ENCODE measurements around the gene VOPP1.
"Not testable (repeated sequence)": the region's sequence is repeated elsewhere in the genome, so short reads cannot be mapped to it uniquely, and the experiment has no call there.

Gene VOPP1

GRCh38 chr7:55572378-55573233 is at the start of gene VOPP1:
VOPP1 (minus strand) TSS chr7:55572502; CDS start chr7:55572324, 178 bp downstream.
- FAIRE-seq: no peak

DNA sequence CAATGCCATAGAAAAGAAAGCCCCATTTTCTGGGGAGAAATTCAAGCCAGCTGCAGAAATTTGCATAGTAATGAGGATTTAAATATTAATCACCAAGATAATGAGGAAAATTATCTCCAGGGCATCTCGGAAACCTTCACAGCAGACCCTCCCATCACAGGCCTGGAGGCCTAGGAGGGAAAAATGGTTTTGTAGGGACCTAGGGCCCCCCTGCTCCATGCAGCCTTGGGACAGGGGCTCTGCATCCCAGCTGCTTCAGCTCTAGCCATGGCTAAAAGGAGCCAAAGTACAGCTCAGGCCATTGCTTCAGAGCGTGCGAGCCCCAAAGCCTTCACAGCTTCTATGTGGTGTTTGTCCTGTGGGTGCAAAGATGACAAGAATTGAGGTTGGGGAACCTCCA is 46.6 kb upstream of the VOPP1 start:
- FAIRE-seq: no peak

DNA sequence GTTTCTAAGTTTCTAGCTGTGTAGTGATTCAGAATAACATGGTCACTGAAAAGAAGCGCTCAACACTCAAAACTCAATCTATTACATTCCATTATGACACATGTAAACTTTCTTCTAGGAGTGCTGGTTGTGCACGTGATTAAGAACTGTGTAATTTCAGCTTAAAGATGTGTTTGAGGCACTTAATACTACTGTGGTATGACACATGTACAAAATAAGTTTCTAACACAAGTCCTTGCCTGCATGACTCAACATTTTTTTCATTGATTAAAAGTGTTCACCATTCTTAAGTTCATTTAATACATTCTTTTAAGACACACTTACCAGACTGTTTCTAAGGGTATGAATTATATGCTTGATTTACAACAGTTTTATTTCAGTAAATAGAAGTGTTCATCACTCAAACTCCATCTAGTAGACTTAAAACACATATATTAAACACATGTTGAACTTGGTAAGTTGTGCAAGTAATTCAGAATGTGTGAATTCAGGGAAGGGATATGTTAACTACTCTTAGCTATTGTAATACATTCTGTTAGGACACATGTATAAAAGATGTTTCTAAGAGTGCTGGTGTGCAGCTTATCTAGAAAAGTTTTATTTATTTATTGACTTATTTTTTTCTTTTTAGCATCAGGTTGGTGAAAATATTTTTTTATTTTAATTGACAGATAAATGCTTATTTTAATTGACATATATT is 42.2 kb upstream of the VOPP1 start:
- FAIRE-seq: peak; percentile 80

DNA sequence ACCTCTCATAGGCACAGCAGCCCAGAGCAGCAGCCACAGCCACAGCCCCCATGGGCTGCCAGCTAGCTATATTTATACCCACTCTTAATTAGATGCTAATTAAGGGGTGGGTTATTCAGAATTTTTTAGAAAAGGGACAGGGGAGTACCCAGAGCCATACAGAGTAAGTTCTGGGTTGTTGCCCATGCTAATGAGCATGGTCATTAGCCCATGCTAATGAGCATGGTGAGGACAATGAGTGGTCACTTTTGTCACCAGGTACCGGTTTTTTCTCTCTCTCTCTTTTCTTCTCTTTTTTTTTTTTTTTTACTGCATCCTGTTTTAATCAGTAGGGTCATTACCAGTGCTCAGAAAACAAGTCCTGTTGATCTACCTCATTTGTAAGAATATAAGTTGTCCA is 37.4 kb upstream of the VOPP1 start:
- FAIRE-seq: not testable (repeated sequence)

DNA sequence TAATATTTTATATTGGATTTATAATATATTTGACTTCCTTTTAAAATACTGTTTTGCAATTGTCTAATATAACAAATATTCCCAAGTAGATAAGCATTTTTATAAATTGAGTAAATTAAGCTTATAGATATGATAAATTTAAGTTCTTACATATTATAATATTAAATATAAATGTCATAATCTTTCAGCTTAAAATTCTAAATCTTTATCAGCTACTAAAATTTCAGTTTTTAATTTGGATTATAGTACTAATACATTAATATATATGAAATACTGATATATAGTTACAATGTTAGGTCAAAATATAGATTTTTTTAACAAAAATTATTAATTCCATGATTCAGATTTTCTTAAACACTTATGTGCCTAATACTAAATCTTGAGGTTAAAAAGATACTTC is 33.4 kb upstream of the VOPP1 start:
- peak; percentile 92 for FAIRE-seq

DNA sequence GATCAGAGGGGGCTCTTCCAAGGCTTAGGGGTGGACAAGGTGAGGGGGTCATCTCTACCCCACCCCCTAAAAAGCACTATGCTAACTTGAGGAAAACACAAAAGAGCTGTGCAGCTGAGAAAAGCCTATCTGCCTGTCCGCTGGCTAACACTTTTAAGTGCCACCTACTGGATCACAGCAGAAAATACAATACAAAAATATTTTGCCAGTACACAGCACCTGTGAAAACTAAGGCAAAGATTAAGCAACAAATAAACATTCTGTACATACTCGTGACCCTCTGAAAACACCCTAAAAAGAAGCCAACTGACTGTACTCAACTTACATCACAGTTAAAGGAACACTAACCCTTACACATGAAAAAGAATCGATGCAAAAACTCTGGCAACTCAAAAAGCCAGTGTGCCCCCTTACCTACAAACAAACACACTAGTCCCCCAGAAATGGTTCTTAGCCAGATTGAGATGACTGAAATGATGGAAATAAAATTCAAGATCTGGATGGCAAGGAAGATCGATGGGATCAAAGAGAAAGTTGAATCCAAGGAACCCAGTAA is 25.7 kb upstream of the VOPP1 start:
- peak; percentile 33 for FAIRE-seq

DNA sequence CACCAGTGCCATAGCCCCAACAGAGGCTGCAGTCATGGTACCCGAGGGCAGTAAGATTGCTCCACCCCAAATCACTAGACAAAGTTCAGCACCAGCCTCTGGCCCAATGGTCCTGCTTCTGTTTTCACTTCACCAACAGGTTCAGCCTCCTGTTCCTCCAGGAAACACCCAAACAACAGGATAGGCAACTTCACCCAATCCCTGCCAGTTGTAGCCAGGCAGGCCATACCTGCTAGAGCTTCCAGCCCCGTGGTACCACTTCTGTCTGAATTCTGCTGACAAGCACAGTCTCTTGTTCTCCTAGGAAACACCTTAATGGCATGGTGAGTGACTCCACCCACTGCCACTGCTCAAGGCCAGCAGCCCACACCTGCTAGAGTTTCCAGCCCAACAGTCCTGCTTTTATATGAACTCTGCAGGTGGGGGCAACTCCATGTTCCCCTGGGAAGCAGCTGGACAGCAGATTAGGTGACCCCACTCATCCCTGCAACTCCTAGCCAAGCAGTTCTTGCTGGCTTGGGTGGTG is 25.0 kb upstream of the VOPP1 start:
- FAIRE-seq: not testable (repeated sequence)

DNA sequence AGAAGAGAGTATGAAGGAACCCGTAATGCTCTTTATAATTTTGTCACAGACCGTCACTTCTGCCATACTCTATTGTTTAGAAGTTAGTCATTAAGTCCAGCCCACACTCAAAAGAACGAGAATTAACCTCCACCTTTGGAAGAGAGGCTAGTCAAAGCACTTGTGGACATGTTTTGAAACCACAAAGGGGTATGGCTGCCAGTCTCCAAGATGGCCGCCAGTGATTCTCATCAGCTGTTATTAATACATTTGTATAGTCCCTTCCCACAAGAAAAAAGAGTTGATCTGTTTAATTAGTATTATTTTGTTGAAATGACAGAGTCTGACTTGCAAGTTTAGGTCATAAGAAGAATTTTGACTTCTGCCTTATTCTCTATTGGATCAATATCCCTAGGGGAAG is 23.2 kb upstream of the VOPP1 start:
- FAIRE-seq: no peak

GRCh38 chr7:55594870-55595269 is 22.6 kb upstream of the VOPP1 start:
- FAIRE-seq: no peak

- no peak for FAIRE-seq
Observed at GRCh38 chr7:55594414-55594813, 22.1 kb upstream of the VOPP1 start.

- no peak for FAIRE-seq
Observed at GRCh38 chr7:55593515-55594318, 21.4 kb upstream of the VOPP1 start.

DNA sequence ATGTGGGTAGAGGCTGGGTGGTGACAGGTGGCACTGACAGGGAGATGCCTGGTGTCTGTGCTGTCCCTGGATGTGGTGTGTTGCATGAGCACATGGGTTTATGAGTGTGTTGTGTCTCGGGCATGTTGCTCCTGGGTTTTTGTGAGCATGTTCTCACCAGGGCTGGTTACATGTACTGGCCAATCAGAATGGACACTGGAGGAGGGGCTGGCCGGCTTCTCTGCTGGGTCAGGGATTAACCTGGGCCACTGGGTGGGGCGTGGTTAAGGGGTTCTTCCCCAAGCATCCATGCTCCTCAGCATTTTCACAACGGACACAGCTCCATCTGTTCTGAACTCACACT is 20.8 kb upstream of the VOPP1 start:
- FAIRE-seq: no peak

GRCh38 chr7:55592492-55592891 is 20.2 kb upstream of the VOPP1 start:
- no peak for FAIRE-seq

GRCh38 chr7:55591282-55591931 is 19.1 kb upstream of the VOPP1 start:
- FAIRE-seq: no peak

GRCh38 chr7:55590517-55591281 is 18.4 kb upstream of the VOPP1 start:
- no peak for FAIRE-seq

DNA sequence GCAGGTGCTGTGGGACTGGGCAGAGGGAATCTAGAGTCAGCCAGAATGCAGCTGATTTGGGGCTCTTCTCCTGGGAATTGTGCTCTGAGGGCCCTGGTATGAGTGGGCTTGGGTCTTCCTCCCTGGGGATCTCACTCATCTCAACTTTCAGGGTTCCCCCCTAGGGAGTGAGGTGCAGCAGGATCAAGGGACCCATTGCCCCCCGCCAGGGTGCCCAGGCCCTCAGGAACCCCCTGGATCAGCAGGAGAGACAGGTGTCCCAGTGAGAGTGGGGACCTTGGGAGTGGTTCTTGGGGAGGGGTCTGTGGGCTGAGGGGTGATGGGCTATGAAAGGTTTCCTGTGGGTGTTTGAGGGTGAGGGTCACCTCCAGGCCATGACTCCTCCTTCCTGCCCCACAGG is 17.6 kb upstream of the VOPP1 start:
- no peak for FAIRE-seq

- FAIRE-seq: no peak
Observed at GRCh38 chr7:55588976-55589604, 16.8 kb upstream of the VOPP1 start.

DNA sequence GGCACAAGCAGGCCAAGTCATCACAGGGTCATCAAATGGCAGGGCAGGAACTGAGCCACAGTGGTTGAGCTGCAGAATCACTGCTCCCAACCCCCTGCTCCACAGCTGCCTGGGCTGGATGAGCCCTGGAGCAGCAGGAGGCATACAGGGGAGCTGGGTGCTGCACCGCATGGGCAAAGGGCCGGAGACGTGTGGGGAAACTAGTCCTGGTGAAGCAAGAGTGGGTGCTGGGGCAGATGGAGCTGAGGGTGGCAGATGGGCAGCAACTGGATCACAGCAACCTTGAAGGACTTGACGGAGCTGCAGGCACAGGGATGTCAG is 16.0 kb upstream of the VOPP1 start:
- no peak for FAIRE-seq

DNA sequence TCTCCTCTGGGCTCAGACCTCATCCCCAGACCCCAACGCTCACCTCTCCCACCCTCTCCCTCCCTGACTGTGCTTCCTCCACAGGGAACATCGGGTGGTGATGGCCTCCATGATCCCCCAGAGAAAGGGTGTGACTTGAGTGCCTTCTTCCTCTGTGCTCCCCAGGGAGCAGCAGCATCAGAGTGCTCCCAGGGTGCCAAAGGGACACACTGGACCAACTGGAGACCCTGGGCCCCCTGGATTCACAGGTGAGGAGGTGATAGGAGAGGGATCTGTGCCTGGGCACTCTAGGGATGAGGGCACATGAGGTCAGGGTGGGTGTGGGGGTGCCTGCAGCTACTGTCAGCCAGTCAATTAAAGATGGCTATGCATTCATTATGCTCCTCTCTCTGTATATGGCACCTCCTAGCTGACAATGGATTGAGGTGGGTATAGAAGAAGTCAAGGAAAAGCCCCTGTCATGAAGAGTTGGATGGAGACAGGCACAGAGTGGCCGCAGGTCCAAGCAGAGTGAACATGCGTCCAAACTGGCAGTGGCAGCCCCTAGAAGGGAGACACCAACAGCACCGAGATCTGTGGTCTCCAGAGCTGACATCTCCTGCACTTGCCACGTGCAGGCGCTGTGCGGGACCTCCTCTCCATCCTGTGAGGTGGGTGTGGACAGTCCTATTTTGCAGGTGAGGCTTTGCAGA is 15.5 kb upstream of the VOPP1 start:
- FAIRE-seq: no peak

DNA sequence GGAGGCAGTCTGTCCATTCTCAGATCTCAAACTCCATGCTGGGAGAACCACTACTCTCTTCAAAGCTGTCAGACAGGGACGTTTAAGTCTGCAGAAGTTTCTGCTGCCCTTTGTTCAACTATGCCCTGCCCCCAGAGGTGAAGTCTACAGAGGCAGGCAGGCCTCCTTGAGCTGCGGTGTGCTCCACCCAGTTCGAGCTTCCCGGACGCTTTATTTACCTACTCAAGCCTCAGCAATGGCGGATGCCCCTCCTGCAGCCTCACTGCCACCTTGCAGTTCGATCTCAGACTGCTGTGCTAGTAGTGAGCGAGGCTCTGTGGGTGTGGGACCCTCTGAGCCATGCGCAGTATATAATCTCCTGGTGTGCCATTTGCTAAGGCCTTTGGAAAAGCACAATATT is 10.4 kb upstream of the VOPP1 start:
- FAIRE-seq: not testable (repeated sequence)

DNA sequence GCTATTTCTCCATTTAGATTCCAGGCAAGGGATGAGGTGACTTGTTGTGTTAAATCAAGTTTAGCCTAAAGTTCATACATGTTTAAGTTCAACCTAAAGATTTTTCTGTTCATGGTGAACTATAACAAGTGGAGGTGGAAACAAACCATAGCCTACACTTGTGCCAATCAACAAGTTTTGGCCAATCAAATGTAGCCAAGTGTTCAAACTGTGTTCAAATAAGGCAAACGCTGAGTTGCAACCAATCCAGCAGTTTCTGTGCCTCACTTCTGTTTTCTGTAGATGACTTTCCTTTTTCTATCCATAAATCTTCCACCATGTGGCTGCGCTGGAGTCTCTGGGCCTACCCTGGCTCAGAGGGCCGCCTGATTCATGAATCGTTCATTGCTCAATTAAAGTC is 4.5 kb upstream of the VOPP1 start:
- FAIRE-seq: no peak
